Fibroblast of lung (primary cell): ENCODE results near the gene UBXN10.

Source experiments
- EZH2 ChIP-seq: IDR thresholded peaks from 2 replicates; pipeline ENCODE4 v1.5.1; 2012; ENCODE audit warnings: low read length, control low read depth, mild to moderate bottlenecking; ENCODE audit errors: missing control alignments
- TF ChIP-seq, protein P1 (sequence below), 2 donors: IDR thresholded peaks in 1 of 2; conservative IDR thresholded peaks in 1 of 2; 1 replicate in 1 of 2; 2 replicates in 1 of 2; pipeline ENCODE4 v1.5.1; 2011 to 2012; ENCODE audit warnings: low read length in 2 of 2, control low read depth in 1 of 2, inconsistent platforms in 1 of 2, low read depth in 1 of 2, mild to moderate bottlenecking in 1 of 2

DNA sequence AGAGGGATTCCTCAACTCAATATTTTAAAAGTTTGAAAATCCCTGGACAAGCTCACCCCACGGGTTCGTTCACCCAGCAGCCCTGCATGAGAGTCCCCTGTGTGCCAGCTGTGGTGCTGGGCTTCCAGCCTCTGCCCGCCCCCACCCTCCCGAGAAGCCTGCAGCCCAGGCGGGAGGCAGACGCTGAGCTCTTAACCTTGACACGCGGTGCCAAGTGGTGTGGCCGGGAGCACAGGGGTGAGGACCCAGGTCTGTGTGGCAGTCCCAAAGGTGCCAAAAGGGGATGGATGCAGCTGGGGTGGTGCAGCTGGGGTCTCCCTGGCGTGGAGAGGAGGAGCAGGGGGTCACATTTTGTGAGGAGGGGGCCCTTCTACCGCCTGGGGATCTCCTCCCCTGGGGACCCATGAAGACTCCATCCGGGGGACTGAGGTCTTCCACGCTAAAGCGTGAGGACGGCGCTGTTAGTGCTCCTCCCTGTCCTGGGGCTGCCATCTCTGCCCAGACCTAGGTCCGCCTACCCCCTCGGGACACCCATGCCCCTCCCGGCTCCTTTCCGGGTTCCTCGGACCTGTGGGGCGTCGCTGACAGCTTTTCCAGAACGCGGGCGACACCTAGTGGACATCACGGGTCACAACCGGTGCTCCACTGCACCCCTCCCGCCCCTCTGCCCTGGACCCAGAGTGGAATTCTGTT lies 33.8 kb upstream of the UBXN10 start:
- TF ChIP-seq, protein P1, sequence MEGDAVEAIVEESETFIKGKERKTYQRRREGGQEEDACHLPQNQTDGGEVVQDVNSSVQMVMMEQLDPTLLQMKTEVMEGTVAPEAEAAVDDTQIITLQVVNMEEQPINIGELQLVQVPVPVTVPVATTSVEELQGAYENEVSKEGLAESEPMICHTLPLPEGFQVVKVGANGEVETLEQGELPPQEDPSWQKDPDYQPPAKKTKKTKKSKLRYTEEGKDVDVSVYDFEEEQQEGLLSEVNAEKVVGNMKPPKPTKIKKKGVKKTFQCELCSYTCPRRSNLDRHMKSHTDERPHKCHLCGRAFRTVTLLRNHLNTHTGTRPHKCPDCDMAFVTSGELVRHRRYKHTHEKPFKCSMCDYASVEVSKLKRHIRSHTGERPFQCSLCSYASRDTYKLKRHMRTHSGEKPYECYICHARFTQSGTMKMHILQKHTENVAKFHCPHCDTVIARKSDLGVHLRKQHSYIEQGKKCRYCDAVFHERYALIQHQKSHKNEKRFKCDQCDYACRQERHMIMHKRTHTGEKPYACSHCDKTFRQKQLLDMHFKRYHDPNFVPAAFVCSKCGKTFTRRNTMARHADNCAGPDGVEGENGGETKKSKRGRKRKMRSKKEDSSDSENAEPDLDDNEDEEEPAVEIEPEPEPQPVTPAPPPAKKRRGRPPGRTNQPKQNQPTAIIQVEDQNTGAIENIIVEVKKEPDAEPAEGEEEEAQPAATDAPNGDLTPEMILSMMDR (conservative IDR thresholded peaks at IDR 0.05 in 1 of 2, IDR thresholded peaks at IDR 0.05 in 1 of 2; ENCODE audit: low read depth in 1 of 2, low read length in 2 of 2), result peak; percentile 74 to 85
- TF ChIP-seq EZH2, result no peak
